ENCODE measurements around the gene MAST4.

The MAST4 gene

GRCh38 chr5:67015541-67016191 lies 419.5 kb downstream of the MAST4 start:
- H3K27me3 ChIP-seq (ENCODE audit: control insufficient read depth, insufficient read depth, low read length), result no peaks in the 10 kb centered on the region
- H3K9me3 ChIP-seq (ENCODE audit: control insufficient read depth, low read length), result no peaks in the 10 kb centered on the region
- TF ChIP-seq, protein P1, sequence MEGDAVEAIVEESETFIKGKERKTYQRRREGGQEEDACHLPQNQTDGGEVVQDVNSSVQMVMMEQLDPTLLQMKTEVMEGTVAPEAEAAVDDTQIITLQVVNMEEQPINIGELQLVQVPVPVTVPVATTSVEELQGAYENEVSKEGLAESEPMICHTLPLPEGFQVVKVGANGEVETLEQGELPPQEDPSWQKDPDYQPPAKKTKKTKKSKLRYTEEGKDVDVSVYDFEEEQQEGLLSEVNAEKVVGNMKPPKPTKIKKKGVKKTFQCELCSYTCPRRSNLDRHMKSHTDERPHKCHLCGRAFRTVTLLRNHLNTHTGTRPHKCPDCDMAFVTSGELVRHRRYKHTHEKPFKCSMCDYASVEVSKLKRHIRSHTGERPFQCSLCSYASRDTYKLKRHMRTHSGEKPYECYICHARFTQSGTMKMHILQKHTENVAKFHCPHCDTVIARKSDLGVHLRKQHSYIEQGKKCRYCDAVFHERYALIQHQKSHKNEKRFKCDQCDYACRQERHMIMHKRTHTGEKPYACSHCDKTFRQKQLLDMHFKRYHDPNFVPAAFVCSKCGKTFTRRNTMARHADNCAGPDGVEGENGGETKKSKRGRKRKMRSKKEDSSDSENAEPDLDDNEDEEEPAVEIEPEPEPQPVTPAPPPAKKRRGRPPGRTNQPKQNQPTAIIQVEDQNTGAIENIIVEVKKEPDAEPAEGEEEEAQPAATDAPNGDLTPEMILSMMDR (IDR thresholded peaks at IDR 0.05), result no peak
- no peaks in the 10 kb centered on the region for H3K36me3 ChIP-seq (ENCODE audit: control insufficient read depth, insufficient read depth, low read length)
- H3K27ac ChIP-seq, result peak overlapping the region; percentile 49
- H3K79me2 ChIP-seq, result peaks cover 22% of the 10 kb centered on the region
- peaks cover 28% of the 10 kb centered on the region for H3K4me1 ChIP-seq
- no peak overlapping the region for H2AFZ ChIP-seq
- H3K4me2 ChIP-seq (ENCODE audit: low read length), result peak overlapping the region; percentile 46
- no peak overlapping the region for H3K9ac ChIP-seq
- H3K4me3 ChIP-seq (ENCODE audit: low read depth, low read length), result peak overlapping the region; percentile 23

- Histone ChIP-seq H3K4me3 (ENCODE audit: low read depth, low read length) (no peak overlapping the region), H3K4me1 (peaks cover 23% of the 10 kb centered on the region), H3K27me3 (ENCODE audit: control insufficient read depth, insufficient read depth, low read length) (no peaks in the 10 kb centered on the region), H3K27ac (no peak overlapping the region), H3K9ac (no peak overlapping the region), H3K36me3 (ENCODE audit: control insufficient read depth, insufficient read depth, low read length) (no peaks in the 10 kb centered on the region), H3K9me3 (ENCODE audit: control insufficient read depth, low read length) (no peaks in the 10 kb centered on the region), H3K4me2 (ENCODE audit: low read length) (no peak overlapping the region), H3K79me2 (peaks cover 33% of the 10 kb centered on the region), H2AFZ (no peak overlapping the region)
- TF ChIP-seq, protein P1 (IDR thresholded peaks at IDR 0.05), result no peak
Observed at GRCh38 chr5:67019065-67019845, 423.1 kb downstream of the MAST4 start.

DNA sequence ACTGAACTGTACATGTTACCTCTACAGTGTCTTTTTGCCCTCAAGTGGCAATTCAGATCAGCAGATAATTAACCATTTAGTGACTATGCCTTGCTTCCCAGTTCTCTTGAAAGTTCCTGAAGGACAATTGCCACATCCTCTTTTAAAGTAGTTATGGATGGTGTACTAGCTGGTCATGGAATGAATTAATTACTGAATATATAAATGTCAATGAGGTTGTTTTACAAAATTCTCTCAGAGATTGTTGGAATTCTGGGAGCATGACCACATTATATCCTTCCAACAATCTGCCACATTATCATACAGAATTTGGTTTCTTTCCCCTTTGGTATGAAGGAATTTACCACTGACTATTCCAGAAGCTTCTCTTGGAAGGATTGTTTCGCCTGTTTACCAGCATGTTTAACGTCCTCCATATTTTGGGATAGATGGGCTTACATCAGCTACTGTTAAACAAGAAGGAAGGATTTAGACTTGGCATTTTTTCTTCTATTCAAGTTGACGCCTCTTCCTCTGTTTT lies 424.0 kb downstream of the MAST4 start:
- peaks cover 14% of the 10 kb centered on the region for H3K4me1 ChIP-seq

GRCh38 chr5:67021031-67021430 lies 424.8 kb downstream of the MAST4 start:
- Histone ChIP-seq H2AFZ (no peak overlapping the region), H3K9ac (no peak overlapping the region), H3K27me3 (ENCODE audit: control insufficient read depth, insufficient read depth, low read length) (no peaks in the 10 kb centered on the region), H3K27ac (no peak overlapping the region), H3K4me1 (peaks cover 11% of the 10 kb centered on the region), H3K4me3 (ENCODE audit: low read depth, low read length) (no peak overlapping the region), H3K79me2 (peaks cover 35% of the 10 kb centered on the region), H3K4me2 (ENCODE audit: low read length) (no peak overlapping the region), H3K36me3 (ENCODE audit: control insufficient read depth, insufficient read depth, low read length) (no peaks in the 10 kb centered on the region), H3K9me3 (ENCODE audit: control insufficient read depth, low read length) (no peaks in the 10 kb centered on the region)
- TF ChIP-seq, protein P1 (IDR thresholded peaks at IDR 0.05), result no peak

More for the DNA sequence above, 424.0 kb downstream of the MAST4 start:
- Histone ChIP-seq H3K79me2 (peaks cover 32% of the 10 kb centered on the region), H2AFZ (no peak overlapping the region), H3K4me3 (ENCODE audit: low read depth, low read length) (no peak overlapping the region), H3K27me3 (ENCODE audit: control insufficient read depth, insufficient read depth, low read length) (no peaks in the 10 kb centered on the region), H3K27ac (no peak overlapping the region), H3K9me3 (ENCODE audit: control insufficient read depth, low read length) (no peaks in the 10 kb centered on the region), H3K36me3 (ENCODE audit: control insufficient read depth, insufficient read depth, low read length) (no peaks in the 10 kb centered on the region), H3K4me2 (ENCODE audit: low read length) (no peak overlapping the region), H3K9ac (no peak overlapping the region)
- TF ChIP-seq, protein P1 (IDR thresholded peaks at IDR 0.05), result no peak
